HepG2 (cell line): Measurements from ENCODE around the gene TXNL4B. TPM values are rescaled to one million over a fixed set of nuclear protein-coding genes. Genes with fewer than 3 reads are reported as not detected.
"Not testable (repeated sequence)": the region's sequence is repeated elsewhere in the genome, so short reads cannot be mapped to it uniquely, and the experiment has no call there.

Experiments used
- CBFB ChIP-seq: sonication (generic); formaldehyde crosslinking; IDR thresholded peaks from 2 replicates; pipeline ENCODE4 v1.4.0; 2020; ENCODE audit warnings: missing genetic modification reagents
- CEBPB ChIP-seq: IDR thresholded peaks from 2 replicates; pipeline ENCODE4 v1.6.1; 2011; ENCODE audit warnings: low read depth, low read length, improper control_type of control experiment, borderline replicate concordance
- ELF3 ChIP-seq: IDR thresholded peaks from 2 replicates; pipeline ENCODE4 v1.6.1; 2016; ENCODE audit warnings: missing genetic modification reagents, missing compliant biosample characterization
- FOXJ3 ChIP-seq: sonication (generic); formaldehyde crosslinking; IDR thresholded peaks from 2 replicates; pipeline ENCODE4 v1.4.0; 2020; ENCODE audit warnings: missing genetic modification reagents, mild to moderate bottlenecking, borderline replicate concordance
- FOXP1 ChIP-seq, 2 experiments: fragments of 450-650 bp in 1 of 2; IDR thresholded peaks; 2 replicates each; pipeline ENCODE4 v1.6.1; 2017 to 2018; ENCODE audit warnings: antibody characterized with exemption in 1 of 2
- FOXP4 ChIP-seq: sonication (generic); formaldehyde crosslinking; IDR thresholded peaks from 2 replicates; pipeline ENCODE4 v1.4.0; 2020; ENCODE audit warnings: missing genetic modification reagents
- HOXA5 ChIP-seq: sonication (generic); formaldehyde crosslinking; IDR thresholded peaks from 2 replicates; pipeline ENCODE4 v1.4.0; 2020; ENCODE audit warnings: missing genetic modification reagents
- IKZF5 ChIP-seq: IDR thresholded peaks from 2 replicates; pipeline ENCODE4 v1.6.1; 2018; ENCODE audit warnings: missing genetic modification reagents, mild to moderate bottlenecking, missing compliant biosample characterization
- IRF2 ChIP-seq: IDR thresholded peaks from 2 replicates; pipeline ENCODE4 v1.6.1; 2018; ENCODE audit warnings: missing genetic modification reagents, missing compliant biosample characterization
- NR2F2 ChIP-seq: IDR thresholded peaks from 2 replicates; pipeline ENCODE4 v1.6.1; 2012; ENCODE audit warnings: low read depth, inconsistent platforms, borderline replicate concordance
- NR2F6 ChIP-seq, 2 experiments: IDR thresholded peaks; 2 replicates each; pipeline ENCODE4 v1.6.1; 2016; ENCODE audit warnings: antibody characterized with exemption in 1 of 2, mild to moderate bottlenecking in 1 of 2
- PRDM10 ChIP-seq: sonication (generic); formaldehyde crosslinking; IDR thresholded peaks from 2 replicates; pipeline ENCODE4 v1.4.0; 2020; ENCODE audit warnings: low read depth, missing genetic modification reagents
- RCOR2 ChIP-seq: IDR thresholded peaks from 2 replicates; pipeline ENCODE4 v1.6.1; 2016; ENCODE audit warnings: missing biosample characterization, missing genetic modification reagents
- RXRB ChIP-seq: IDR thresholded peaks from 2 replicates; pipeline ENCODE4 v1.6.1; 2016; ENCODE audit warnings: borderline replicate concordance, missing genetic modification reagents, missing compliant biosample characterization
- SAP130 ChIP-seq: IDR thresholded peaks from 2 replicates; pipeline ENCODE4 v1.6.1; 2016; ENCODE audit warnings: low read depth
- ZNF614 ChIP-seq: IDR thresholded peaks from 2 replicates; pipeline ENCODE4 v1.6.1; 2018; ENCODE audit warnings: missing biosample characterization, missing genetic modification reagents, inconsistent platforms, borderline replicate concordance
- ZNF710 ChIP-seq: sonication (generic); formaldehyde crosslinking; IDR thresholded peaks from 2 replicates; pipeline ENCODE4 v1.5.0; 2020; ENCODE audit warnings: mild to moderate bottlenecking, missing genetic modification reagents, borderline replicate concordance
- ZNF788 ChIP-seq: sonication (generic); formaldehyde crosslinking; IDR thresholded peaks from 2 replicates; pipeline ENCODE4 v1.5.0; 2020; ENCODE audit warnings: mild to moderate bottlenecking, missing genetic modification reagents, borderline replicate concordance
- polyA plus RNA-seq, 8 experiments: library from polyadenylated mRNA; depleted of rRNA in 3 of 8; stranded (reverse) in 7 of 8; unstranded in 1 of 8; fragments of >200 nt; fragmentation: Illumina TruSeq in 4 of 8; extraction: Trizol in 4 of 8; gene quantifications; 2 replicates each; pipeline versions ENCODE4 v1.2.1 to v1.2.3, GENCODE V29; 2011 to 2016; ENCODE audit warnings: low read depth in 4 of 8, missing spikeins in 1 of 8, mixed read lengths in 1 of 8; ENCODE audit not compliant: insufficient read depth in 1 of 8
- total RNA-seq, 5 experiments: library from RNA; depleted of rRNA; stranded (reverse); fragments of >200 nt; fragmentation: Illumina TruSeq; extraction: Trizol; gene quantifications; 2 replicates each; pipeline ENCODE4 v1.2.3, GENCODE V29; 2016; ENCODE audit warnings: low read depth in 1 of 5

Gene TXNL4B
- total and polyA plus RNA-seq, 2 of the 13 experiments (the other 11 are each of a cell fraction or from before 2014, with no cell fraction given): 17.4 to 18.3 TPM

- TF ChIP-seq NR2F2 (peak; percentile 2; the same call in 1 of the 2 replicates), RXRB (peak; percentile 77; the same call in 1 of the 2 replicates), SAP130 (CRISPR knock-in tag) (peak; percentile 56), HOXA5 (CRISPR knock-in tag) (peak; percentile 68; the same call in 1 of the 2 replicates), CBFB (CRISPR knock-in tag) (peak; percentile 88), ZNF710 (CRISPR knock-in tag) (0 out of 2 replicates have a peak, but pooled peaks have one; percentile 20), IRF2 (CRISPR knock-in tag) (peak; percentile 28), ZNF614 (0 out of 2 replicates have a peak, but pooled peaks have one; percentile 42), FOXP4 (CRISPR knock-in tag) (peak; percentile 52; the same call in 1 of the 2 replicates), ELF3 (CRISPR knock-in tag) (peak; percentile 67; the same call in 1 of the 2 replicates), IKZF5 (CRISPR knock-in tag) (peak; percentile 52; the same call in 1 of the 2 replicates), FOXP1 (CRISPR knock-in tag; IDR thresholded peaks at IDR 0.05) (peak; percentile 53; the same call in 1 of the 2 replicates), CEBPB (peak; percentile 76), FOXJ3 (peak; percentile 70; the same call in 1 of the 2 replicates), RCOR2 (peak; percentile 34; the same call in 1 of the 2 replicates), NR2F6 (IDR thresholded peaks at IDR 0.05) (peak; percentile 67), NR2F6 (CRISPR knock-in tag; IDR thresholded peaks at IDR 0.05) (peak; percentile 77), ZNF788 (CRISPR knock-in tag) (peak; percentile 51; the same call in 1 of the 2 replicates), PRDM10 (0 out of 2 replicates have a peak, but pooled peaks have one; percentile 17)
- not testable (repeated sequence) for TF ChIP-seq FOXP1 (IDR thresholded peaks at IDR 0.05)
Observed at GRCh38 chr16:72054254-72054847, 39.1 kb downstream of the TXNL4B start, which contains the start of gene HP (continued).
